K562 treated with DMSO at 1 percent for 24 hours (cell line): Measurements from ENCODE around the gene B3GALT4. TPM values are rescaled to one million over a fixed set of nuclear protein-coding genes. Genes with fewer than 3 reads are reported as not detected.

ENCODE experiments used
- total RNA-seq: library from RNA; unstranded; fragments of 300-600 nt; gene quantifications from 2 replicates; pipeline ENCODE4 v1.2.3, GENCODE V29; 2022; ENCODE audit warnings: low read depth; ENCODE audit not compliant: insufficient read depth

B3GALT4 gene, protein sequence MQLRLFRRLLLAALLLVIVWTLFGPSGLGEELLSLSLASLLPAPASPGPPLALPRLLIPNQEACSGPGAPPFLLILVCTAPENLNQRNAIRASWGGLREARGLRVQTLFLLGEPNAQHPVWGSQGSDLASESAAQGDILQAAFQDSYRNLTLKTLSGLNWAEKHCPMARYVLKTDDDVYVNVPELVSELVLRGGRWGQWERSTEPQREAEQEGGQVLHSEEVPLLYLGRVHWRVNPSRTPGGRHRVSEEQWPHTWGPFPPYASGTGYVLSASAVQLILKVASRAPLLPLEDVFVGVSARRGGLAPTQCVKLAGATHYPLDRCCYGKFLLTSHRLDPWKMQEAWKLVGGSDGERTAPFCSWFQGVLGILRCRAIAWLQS
- 5.7 and 6.9 TPM in 2 replicates for total RNA-seq

DNA sequence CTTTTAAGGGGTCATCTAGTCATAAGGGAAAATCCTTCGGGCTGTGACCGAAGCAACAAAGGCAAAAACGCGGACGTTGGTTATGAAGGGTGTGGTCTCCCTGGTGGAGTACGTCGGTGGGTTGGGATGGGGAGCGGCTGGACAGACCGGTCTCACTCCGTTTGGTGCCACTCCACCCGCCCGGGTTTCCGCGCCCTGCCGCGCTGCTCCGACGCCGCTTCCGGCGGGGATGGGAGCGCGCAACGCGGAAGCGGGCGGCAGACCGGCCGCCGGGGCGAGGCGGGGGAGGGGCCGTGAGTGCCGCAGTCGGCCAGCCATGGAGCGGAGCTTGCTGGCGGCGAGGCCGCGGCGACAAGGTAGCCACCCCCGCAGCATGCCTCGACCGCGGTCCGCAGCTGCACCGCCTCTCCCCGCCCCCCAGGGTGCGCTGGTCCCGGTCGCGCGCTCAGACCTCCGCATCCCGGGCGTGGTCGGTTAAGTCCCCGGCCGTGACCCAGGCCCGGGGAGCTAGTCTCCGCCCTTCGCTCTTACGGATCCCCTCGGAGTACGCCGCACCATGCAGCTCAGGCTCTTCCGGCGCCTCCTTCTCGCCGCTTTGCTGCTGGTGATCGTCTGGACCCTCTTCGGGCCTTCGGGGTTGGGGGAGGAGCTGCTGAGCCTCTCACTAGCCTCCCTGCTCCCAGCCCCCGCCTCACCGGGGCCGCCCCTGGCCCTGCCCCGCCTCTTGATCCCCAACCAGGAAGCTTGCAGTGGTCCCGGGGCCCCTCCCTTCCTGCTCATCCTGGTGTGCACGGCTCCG is at the start of gene B3GALT4:
TSS of gene B3GALT4 (plus strand) at position 260 of the 799 bp plus-strand sequence. CDS start at position 557, 297 bp downstream.

DNA sequence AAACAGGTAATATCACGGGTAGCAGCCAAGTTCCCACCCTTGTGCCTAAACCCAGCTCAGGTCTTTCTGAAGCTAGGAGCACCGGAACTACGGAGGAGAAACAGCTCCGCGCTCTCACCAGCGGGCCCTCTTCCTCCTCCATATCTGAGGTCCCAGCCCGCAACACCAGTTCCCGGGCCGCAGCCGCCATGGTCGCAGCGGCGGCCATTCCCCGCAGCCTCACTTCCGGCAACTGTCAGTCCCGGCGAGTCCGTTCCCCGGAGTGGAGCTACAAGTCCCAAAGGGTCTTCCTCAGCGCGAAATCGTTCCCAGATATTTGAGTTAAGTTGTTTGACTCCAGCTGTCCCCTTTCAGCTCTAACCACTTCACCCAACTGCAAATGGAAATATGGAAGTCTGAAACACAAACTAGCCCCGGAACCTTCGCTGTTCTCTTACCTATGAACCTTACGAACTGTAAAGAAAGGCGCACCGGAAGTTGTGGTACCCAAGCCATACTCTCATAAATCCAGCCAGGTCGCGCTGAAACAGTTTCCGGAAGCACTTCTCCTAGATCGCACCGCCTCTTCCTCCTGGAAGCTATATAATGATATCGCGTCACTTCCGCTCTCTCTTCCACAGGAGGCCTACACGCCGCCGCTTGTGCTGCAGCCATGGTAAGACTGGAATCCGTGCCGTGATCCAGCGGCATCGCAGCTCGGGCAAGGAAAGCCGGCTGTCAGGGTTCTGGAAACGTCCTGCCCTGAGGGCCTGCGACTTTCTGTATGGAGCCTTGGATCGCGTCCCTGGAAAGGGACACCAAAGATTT is 5.3 kb upstream of the B3GALT4 start, which contains the start of the genes RPS18 and VPS52:
TSS of gene RPS18 (plus strand) at position 608 of the 807 bp plus-strand sequence. CDS start at position 653, 45 bp downstream.
TSS of gene VPS52 (minus strand) at position 409 of the 807 bp plus-strand sequence. CDS start at position 208, 201 bp downstream.

DNA sequence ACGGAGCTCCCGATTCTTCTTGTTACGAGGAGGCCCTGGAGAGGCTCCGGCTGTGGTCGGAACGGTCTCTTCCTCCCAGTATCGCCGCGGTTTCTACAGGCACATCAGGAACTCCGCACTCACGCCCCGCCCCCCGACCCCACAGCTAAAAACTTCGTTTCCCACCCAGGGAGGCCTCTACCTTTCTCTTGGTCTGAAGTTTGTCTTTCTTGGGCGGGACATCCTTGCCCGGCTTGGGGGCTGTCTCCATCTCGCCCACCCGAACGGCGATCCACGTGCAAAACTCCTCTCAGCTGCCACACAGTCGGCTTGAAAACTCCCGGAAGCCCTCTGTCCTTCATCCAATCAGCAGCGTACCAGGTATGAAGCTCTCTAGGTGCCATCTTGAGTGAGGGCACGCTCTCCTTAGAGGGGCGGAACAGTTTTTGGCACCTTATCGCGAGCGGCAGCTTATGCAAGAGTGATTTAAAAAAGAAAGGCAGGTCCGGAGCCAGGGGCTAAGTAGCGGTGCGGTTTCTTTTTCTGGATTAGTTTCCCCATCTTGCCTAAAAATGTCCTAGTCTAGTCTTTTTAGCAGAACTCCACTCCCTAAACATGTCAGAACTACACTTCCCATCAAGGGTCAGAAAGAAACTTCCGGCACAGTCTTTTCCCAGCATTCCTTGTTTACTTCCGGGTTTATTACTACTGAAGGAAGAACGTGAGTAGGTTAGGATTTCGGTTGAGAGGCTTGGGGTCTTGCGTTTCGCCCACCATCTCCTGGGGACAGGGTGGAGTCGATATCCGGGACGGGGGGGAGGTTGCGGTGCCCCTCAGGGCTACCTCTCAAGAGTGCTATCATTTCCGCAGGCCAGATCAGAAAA is 12.2 kb downstream of the B3GALT4 start, which contains the start of the genes PFDN6 and WDR46:
TSS of gene PFDN6 (plus strand) at position 681 of the 863 bp plus-strand sequence. CDS start 256 bp downstream, outside the sequence.
TSS of gene WDR46 (minus strand) at position 319 of the 863 bp plus-strand sequence. CDS start at position 250, 69 bp downstream.

DNA sequence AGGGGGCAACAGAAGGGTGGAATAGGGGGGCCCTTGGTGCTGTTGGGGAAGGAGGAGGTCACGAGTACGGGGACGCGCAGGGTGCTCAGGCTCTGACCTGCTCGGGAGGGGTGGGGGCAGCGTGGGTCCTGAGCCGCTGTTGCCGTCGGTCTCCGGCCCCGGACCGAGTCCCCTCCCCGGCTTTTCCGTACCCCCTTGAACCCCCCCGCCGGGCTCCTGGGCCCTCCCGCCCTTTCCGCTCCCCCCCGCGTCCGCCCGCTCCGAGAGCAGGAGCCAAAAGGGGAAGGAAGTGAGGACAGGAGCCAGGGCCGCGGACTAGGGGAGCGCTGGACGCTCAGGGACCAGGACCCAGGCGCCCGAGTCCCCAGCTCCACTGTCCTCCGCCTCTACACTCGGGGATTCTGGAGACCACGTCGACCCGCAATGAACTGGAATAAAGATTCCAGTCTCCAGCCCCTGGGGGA is 21.9 kb downstream of the B3GALT4 start, which contains the start of gene RGL2:
TSS of gene RGL2 (minus strand) at position 170 of the 464 bp plus-strand sequence. CDS start 332 bp downstream, outside the sequence.

DNA sequence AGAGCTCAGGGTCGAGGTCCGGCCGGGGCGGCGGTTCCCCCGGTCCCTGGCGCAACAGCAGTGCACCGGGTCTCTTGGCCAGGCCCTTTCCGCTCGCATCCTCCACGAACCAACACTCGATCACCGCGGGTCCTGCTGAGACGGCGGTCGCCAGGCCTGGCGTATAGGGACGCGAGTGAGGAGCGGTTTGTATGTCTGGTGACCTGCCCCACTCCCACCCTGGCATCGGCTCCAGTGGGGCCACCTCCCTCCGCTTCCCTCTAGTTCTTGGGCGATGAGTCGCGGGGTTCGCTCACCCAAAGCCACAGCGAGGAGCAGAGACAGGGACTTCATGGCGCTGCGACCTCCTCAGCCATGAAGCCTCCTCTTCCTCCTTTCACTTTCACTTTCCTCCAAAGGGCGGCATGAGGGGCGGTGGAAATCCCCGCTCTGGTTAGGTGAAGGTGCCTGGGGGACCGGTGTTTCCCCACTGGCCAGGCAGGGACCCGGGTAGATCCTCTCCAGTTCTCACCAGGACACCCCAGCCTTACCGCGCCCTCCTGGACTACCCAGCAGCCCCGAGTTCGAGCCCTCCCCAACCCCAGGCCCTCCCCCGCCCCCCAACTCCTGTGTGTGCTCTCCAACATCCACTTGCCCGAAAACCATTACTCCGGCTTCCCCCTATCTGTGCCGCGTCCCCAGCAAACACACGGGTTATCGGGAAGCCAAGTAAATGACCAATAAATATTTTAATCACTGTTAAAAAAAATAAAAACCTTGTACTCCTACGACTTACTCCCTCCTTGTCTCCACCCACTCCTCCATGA is 37.0 kb downstream of the B3GALT4 start, which contains the start of gene TAPBP:
TSS of gene TAPBP (minus strand) at position 370 of the 806 bp plus-strand sequence. CDS start at position 333, 37 bp downstream.

DNA sequence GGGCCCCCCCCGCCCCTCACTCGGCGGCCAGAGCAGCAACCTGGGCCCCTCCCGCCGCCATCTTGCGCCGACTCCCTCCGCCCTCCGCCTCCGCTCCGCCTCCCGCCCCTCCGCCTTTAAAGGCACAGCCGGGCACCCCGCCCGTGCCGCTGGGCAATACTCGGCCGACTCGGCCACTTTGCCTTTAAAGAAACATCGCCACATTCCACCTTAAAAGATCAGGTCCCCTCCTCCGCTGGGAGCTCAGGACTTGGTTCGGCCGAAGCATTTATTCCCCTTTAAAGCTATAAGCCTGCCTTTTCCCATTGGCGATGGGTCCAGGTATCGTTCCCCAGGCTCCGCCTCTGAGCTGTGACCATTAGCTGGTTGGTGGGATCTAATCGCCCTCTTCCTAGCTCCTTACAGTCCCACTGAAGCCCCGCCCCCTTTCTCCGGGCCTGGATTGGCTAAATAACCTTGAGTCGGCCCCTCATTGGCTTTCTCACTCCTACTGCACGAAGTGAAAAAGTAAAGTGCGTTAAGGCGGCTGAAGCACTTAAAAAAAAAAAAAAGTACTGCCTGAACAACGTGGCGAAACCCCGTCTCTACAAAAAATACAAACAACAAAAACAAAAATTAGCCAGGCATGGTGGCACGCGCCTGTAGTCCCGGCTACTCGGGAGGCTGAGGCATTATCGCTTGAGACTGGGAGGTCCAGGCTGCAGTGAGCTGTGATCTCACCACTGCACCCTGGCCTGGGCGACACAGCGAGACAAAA is 40.9 kb downstream of the B3GALT4 start, which contains the start of gene ZBTB22:
TSS of gene ZBTB22 (minus strand) at position 76 of the 757 bp plus-strand sequence. CDS start 828 bp downstream, outside the sequence.

Other genes with a start within 250 kb of the B3GALT4 start
- gene HLA-DPA1, start 203.5 kb upstream of the B3GALT4 start, total RNA-seq: 0.86 TPM in 1 of 2 replicates, not detected in the other
- 1.3 and 1.9 TPM in 2 replicates for gene HLA-DPB1, start 201.1 kb upstream of the B3GALT4 start, total RNA-seq
- gene COL11A2, start 84.7 kb upstream of the B3GALT4 start, total RNA-seq: 0.25 TPM in 2 replicates
- 42.1 and 43.1 TPM in 2 replicates for gene RXRB, start 76.5 kb upstream of the B3GALT4 start, total RNA-seq
- 159 and 162 TPM in 2 replicates for gene SLC39A7, start 76.3 kb upstream of the B3GALT4 start, total RNA-seq
- gene HSD17B8, start 72.5 kb upstream of the B3GALT4 start, total RNA-seq: 20.2 and 25.9 TPM in 2 replicates
- gene RING1, start 68.6 kb upstream of the B3GALT4 start, total RNA-seq: 82.7 and 82.9 TPM in 2 replicates
- 42.4 and 43.5 TPM in 2 replicates for gene VPS52, start 5.2 kb upstream of the B3GALT4 start, total RNA-seq
- 11,722 and 11,744 TPM in 2 replicates for gene RPS18, start 5.0 kb upstream of the B3GALT4 start, total RNA-seq
- gene WDR46, start 12.1 kb downstream of the B3GALT4 start, total RNA-seq: 51.7 and 61.6 TPM in 2 replicates
- 148 and 157 TPM in 2 replicates for gene PFDN6, start 12.5 kb downstream of the B3GALT4 start, total RNA-seq
- gene RGL2, start 21.8 kb downstream of the B3GALT4 start, total RNA-seq: 29.8 and 32.5 TPM in 2 replicates
- 206 and 216 TPM in 2 replicates for gene TAPBP, start 37.0 kb downstream of the B3GALT4 start, total RNA-seq
- 16.2 and 18.1 TPM in 2 replicates for gene ZBTB22, start 40.6 kb downstream of the B3GALT4 start, total RNA-seq
- gene DAXX, start 45.8 kb downstream of the B3GALT4 start, total RNA-seq: 64.0 and 65.4 TPM in 2 replicates
- 124 and 134 TPM in 2 replicates for gene KIFC1, start 114.7 kb downstream of the B3GALT4 start, total RNA-seq
- 78.1 and 78.5 TPM in 2 replicates for gene PHF1, start 133.9 kb downstream of the B3GALT4 start, total RNA-seq
- 408 and 423 TPM in 2 replicates for gene CUTA, start 141.0 kb downstream of the B3GALT4 start, total RNA-seq
- 8.1 and 8.4 TPM in 2 replicates for gene SYNGAP1, start 142.9 kb downstream of the B3GALT4 start, total RNA-seq
- 11.0 and 13.7 TPM in 2 replicates for gene ZBTB9, start 177.5 kb downstream of the B3GALT4 start, total RNA-seq